ENCODE measurements around the gene GOSR2.
"Not testable (repeated sequence)": the region's sequence is repeated elsewhere in the genome, so short reads cannot be mapped to it uniquely, and the experiment has no call there.

Gene GOSR2

DNA sequence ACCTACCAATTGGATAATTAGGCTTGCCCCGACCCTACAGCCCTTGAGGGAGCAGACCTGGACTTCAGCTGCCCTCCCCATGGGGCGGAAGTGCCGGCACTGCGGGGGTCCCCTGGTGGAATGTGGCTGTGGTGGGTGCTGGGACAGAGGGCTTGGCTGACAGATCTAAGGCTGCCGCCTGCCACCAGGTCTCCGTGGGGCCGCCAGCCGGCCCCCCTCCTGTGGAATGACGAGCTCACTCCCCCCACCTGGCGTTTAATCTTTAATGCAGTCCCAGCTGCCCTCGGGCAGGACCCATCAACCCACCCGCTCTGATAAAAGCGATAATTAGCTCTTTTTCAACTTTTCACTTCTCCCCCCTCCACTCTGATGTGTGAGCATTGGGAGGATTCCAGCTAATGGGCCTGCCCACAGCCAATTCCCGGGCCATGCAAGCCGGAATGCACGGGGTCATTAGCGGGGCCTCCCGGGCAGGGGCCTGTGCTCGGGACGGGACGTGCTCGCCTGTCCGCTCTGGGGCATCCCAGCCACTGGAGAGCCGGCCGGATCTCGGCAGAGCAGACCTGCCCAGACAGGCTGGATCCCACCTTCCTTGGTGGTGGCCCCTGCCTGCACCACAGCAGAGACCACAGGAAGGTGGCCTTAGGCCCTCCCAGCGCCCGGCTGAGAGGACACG is 28.3 kb upstream of the GOSR2 start:
- no peak for DNase-seq

DNA sequence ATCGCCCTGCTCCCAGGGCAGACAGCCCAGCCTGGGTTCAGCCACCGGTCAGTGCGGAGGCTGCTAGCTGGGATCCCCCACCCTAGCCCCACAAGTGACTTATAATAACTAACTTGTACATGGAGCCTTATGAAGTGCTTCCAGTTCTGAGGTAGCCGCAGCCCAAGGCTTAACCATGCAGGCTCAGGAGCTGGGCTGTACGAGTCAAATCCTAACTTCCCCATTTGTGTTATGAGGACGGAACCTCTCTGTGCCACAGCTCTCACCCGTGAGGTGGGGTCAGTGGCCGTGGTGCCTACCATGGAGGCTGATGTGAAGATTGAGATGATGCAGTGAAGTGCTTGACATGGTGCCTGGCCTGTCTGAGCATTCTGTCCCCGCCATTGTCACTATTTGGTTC is 27.8 kb upstream of the GOSR2 start:
- DNase-seq, result no peak

- DNase-seq, result no peak
These were observed 26.0 kb upstream of the GOSR2 start for GRCh38 chr17:46896991-46897390.

DNA sequence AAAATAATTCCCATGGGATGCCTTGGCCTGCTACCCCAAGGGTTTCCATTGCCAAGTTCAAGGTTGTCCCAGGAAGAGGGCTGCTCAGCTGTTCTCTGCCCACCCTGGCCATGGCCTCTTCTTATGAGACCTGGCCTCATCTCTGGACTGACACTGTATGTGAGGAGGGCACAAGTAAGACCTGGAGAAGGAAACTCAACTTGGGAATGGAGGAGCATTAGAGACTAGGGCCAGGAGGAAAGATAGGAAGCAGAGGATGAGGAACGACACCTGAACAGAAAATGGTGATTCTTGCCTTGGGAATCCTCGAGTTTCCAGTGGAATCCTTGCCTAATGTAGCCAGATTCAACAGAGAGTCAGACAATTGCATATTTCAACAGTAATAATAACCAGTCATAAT is 24.6 kb upstream of the GOSR2 start:
- no peak for DNase-seq

- no peak for DNase-seq
These were observed 24.1 kb upstream of the GOSR2 start for GRCh38 chr17:46898860-46899259.

GRCh38 chr17:46901291-46901690 is 21.7 kb upstream of the GOSR2 start:
- DNase-seq, result no peak

DNA sequence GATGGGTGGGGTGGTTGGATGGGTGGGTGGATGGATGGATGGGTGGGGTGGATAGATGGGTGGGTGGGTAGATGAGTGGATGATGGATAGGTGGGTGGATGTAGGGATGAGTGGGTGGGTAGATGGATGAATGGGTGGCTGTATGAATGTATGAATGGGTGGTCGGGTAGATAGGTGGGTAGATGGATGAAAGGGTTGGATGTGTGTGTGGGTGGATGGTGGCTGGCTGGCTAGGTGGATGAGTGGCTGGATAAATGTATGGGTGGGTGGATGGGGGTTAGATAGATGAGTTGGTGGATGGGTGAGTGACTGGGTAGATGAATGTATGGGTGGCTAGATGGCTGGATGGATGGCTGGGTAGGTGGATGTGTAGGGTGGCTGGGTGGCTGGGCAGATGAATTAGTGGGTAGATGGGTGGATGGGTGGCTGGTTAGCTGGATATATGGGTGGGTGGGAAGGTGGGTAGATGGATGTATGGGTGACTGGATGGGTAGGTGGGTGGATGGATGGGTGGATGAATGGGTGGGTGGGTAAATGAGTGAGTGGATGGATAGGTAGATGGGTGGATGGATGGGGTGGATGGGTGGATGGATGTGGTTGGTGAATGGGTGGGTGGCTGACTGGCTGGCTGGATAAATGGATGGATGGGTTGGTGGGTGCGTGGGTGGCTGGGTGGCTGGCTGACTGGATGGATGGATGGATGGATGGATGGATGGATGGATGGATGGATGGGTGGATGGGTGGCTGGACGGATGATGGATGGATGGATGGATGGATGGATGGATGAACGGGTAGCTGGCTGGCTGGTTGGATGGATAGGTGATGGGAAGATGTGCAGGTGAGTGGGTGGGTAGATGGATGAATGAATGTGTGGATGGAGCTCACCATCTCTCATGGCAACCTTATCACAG is 18.9 kb upstream of the GOSR2 start:
- no peak for DNase-seq

DNA sequence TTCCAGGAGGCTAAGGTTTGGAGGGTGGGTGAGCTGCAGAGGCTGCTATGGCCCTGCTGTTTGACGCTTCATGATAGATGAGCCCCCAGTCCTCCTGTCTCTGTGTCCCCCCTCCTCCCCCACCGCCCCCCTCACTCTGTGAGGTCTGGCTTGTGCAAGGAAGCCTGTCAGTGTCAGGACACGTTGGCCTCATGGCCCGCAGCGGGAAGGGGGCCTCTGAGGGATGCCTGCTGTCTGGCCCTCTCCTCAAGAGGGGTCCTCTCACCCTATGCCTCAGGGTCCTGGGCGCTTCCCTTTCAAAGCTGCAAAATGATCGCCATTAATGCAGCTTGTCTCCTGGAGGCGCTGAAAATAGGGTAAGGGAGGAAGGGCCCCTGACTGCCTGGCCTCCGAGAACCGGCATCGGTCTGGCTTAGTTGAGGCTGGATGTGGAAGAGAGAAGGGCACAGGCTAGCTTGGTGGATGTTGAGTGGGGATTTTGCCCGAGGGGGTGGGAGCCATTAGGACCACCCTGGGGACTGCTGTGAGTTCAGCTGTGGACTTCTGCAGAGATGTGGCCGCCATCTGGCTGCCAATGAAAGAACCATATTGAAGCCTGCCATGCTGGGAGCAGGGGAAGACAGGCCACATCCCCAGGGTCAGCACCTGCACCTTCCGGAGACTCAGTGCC is 14.8 kb upstream of the GOSR2 start:
- no peak for DNase-seq

DNA sequence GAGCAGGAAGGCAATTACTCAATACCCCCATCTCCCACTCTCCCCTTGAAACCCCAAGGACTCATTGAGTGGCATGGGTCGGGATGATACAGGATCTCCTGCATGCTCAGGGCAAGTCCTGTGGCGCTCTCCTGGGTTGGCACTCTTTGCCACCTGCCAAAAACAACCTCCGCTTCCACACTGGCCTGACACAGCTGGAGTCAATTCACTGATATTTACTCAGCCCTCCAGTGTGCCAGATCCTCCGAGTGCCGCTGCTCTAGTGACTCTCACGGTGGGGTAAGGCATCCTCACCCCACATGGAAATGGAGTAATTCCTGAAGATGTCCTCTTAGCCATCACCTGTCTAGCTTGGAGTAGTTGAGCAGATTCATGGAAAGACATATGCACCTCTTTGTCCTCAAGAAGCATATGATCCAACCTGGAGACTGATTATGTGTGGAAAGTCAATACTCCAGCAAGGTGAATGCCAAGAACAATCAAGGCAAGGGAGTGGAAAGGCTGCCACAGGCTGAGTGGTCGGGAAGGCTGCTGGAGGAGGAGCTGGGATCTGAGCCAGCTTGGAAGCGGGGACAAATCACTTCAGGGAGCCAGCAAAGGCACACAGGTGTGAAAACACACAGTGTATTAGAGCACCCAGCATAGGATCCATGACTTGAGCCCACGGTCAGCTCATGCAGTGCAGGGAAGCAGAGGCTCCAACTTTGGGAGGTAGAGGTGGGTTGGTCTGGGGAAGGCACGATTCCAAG is 12.6 kb upstream of the GOSR2 start:
- no peak for DNase-seq

DNA sequence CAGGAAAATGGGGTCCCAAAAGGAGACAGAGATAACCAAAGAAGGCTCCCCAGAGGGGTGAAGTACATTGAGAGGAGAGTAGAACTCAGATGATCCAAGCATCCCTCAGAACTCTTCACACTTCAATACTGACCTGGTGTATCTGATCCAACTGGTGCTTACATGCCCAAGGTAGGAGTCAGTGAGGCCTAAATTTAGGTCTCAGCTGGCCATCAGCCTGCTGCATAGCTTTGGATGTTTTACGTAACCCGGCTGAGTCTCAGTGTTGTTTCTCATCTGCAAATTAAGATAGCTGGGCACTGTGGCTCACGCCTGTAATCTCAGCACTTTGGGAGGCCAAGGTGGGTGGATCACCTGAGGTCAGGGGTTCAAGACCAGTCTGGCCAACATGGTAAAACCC is 11.6 kb upstream of the GOSR2 start:
- no peak for DNase-seq

DNA sequence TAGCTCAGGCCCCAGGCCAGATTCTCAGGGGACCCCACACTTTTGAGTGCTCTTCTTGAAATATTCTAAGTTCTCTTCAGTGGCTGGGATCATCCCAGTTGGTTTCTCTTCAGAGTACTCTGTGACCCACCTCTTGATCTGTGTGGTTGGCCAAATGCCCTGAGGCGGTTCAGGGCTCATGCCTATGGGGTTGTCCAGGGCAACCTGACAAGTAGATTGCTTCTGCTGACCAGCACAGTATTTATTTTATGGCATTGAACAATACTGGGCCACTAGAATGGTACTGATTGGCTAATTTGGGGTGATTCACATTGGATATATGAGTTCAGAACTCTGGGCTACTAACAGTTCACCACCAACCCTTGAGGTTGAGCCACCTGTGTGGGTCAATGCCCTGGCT is 7.4 kb upstream of the GOSR2 start:
- no peak for DNase-seq

DNA sequence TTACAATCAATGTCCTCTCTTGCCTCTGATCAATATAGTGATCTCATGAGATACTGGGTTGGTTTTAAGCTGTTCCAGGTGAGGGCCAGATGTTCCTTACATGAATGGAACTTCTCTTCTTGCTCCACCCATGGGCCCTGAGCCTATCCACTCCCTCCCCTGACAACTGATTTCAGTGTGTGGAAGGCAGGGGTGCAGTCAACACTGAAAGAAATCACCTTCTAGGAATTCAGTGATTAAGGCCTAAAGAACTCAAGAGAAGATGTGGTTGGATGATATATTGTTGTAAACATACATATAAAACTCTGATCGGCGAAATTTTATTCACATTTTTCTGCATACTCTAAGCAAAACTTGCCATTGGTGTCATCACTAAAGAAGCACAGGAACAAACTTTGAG is 6.7 kb upstream of the GOSR2 start:
- no peak for DNase-seq

GRCh38 chr17:46916623-46917022 is 6.3 kb upstream of the GOSR2 start:
- no peak for DNase-seq

DNA sequence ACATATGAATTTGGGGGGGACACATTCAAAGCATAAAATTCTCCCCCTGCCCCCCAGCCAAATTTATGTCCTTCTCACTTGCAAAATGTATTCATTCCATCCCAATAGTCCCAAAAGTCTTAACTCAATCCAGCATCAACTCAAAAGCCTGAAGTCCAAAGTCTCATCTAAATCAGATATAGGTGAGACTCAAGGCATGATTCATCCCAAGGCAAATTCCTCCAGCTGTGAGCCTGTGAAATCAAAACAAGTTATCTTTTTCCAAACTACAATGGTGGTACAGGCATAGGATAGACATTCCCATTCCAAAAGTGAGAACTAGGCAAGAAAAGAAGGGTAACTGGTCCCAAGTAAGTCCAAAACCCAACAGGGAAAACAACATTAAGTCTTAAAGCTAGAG is 5.9 kb upstream of the GOSR2 start:
- DNase-seq, result no peak

DNA sequence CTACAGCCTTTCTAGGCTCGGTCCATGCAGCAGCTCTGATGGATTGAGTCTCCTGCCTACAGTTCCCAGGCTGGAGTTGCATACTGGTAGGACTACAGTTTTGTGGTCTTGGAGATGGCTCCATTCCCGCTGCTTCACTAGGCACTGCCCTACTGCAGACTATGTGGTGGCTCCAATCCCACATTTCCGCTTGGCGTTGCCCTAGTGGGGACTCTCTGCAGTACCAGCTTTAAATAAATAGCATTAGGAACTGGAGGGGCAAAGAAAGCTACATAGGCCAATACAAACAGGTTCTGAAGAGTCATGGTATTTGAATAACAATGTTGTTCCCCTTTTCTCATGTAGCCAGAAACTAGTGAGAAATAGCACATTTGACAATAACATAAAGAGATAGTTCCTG is 5.4 kb upstream of the GOSR2 start:
- DNase-seq, result no peak

- DNase-seq, result not testable (repeated sequence)
These were observed 998 bp upstream of the GOSR2 start for GRCh38 chr17:46921962-46922361.

DNA sequence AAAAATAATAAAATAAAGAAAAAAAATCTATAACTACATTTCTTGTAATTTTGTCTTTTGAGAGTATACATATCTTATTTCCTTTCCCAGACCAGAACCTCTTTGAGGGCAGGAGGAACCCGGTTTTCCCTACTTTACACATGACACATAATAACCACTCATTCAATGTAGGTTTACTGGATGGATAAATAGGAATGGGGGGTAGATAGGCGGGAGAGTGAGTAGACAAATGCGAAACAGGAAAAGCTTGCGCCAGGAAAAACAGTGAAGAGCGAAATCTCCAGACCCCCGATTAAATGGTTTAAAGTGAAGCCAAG is 515 bp upstream of the GOSR2 start:
- DNase-seq, result no peak

DNA sequence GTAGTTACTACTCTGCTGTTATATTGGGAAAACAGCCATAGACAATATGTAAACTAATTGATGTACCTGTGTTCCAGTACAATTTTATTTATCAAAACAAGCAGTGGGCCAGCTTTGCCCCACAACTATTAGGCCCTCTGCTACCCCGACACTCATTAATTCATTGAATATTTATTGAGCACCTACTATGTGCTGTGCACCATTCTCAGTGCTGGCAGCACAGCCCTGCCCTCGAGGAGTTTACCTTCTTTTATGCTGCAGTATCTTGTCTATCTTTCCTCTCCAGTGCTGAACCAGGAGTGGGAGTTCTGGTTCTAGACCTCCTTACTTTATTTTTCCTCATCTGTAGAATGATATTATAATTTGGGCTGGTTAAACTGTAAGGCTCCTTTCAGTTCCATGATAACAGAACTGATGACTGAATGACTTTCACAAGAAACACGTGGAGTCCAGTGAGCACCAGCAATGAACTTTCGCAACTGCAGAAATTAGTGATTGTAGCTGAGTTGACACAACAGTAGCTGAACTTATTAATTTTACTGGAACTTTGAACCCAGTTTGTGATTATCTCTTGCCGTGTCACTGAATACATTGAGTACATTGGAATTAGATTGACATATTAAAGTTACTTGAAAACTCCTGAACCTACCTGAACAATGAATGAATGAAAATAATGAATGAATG is 2.4 kb downstream of the GOSR2 start:
- DNase-seq, result no peak

GRCh38 chr17:46928467-46929261 is 5.7 kb downstream of the GOSR2 start:
- no peak for DNase-seq

DNA sequence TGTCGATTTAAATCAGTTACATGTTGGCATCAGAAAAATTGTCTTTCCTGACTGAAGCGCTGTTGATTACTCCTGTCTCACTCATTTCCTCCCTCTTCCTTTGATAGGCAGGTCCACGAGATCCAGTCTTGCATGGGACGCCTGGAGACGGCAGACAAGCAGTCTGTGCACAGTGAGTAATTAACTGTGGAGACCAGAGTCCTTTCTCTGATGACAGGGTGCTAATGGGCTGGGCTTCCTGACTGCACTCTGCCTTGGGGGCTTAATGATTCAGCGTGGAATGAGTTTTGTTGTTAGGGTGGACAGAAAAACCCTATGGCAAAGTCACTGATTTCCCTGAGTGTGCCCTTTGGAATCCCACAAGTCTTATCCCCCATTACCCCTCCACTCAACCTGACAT is 6.5 kb downstream of the GOSR2 start:
- no peak for DNase-seq

GRCh38 chr17:46930051-46930450 is 7.1 kb downstream of the GOSR2 start:
- no peak for DNase-seq

DNA sequence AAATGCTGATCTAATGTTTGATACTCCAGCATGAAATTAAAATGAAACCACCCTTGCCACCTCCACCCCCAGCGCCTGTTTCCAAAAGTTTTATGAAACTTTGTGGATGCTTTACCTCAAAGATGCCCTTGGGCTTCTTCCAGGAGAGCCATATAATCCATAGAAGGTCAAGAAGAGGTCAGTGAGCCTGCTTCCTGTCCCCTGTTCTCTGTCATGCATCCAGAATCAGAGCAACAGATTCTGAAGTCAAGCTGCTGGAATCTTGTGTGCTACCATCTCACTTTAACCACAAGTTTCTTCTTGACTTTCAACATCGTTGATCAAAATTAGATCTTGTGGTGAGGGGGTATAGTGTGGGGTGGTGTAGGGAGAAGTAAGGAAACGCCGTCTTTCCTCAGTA is 8.6 kb downstream of the GOSR2 start:
- no peak for DNase-seq
